Thymus (tissue), 14 donors: ENCODE results near the gene CERCAM. TPM values are rescaled to one million over a fixed set of nuclear protein-coding genes. Genes with fewer than 3 reads are reported as not detected.

Experiments
- DNase-seq, 9 donors: peaks; one replicate each; pipeline ENCODE4 v3.0.0-alpha.2; 2013; ENCODE audit warnings: low spot score in 9 of 9, low read depth in 6 of 9, missing footprints in 1 of 9
- H3K27ac ChIP-seq, 2 donors: one replicate each; pipeline ENCODE4 v1.5.1; 2013; ENCODE audit warnings: control low read depth in 1 of 2, low read depth in 1 of 2, low read length in 1 of 2, mild to moderate bottlenecking in 1 of 2, moderate library complexity in 1 of 2
- H3K27me3 ChIP-seq, 2 donors: one replicate each; pipeline ENCODE4 v1.5.1; 2013; ENCODE audit warnings: low read length in 1 of 2; ENCODE audit not compliant: control insufficient read depth in 2 of 2, insufficient read depth in 1 of 2
- H3K36me3 ChIP-seq, 2 donors: one replicate each; pipeline ENCODE4 v1.5.1; 2013; ENCODE audit warnings: low read length in 1 of 2, mild to moderate bottlenecking in 1 of 2, moderate library complexity in 1 of 2; ENCODE audit not compliant: control insufficient read depth in 2 of 2, insufficient read depth in 2 of 2
- H3K4me1 ChIP-seq, 2 donors: one replicate each; pipeline ENCODE4 v1.5.1; 2013; ENCODE audit warnings: low read length in 2 of 2; ENCODE audit not compliant: control insufficient read depth in 2 of 2, insufficient read depth in 2 of 2
- H3K4me3 ChIP-seq, 2 donors: one replicate each; pipeline ENCODE4 v1.5.1; 2013; ENCODE audit warnings: low read length in 2 of 2, control low read depth in 1 of 2, mild to moderate bottlenecking in 1 of 2
- H3K9me3 ChIP-seq, 2 donors: one replicate each; pipeline ENCODE4 v1.5.1; 2013; ENCODE audit warnings: low read length in 1 of 2, mild to moderate bottlenecking in 1 of 2; ENCODE audit not compliant: control insufficient read depth in 2 of 2, insufficient read depth in 1 of 2
- WGBS: extraction: QIAGEN DNeasy Blood & Tissue Kit; methylation state at CpG from one replicate; pipeline ENCODE4 v1.1.7; 2013; 5-methylcytosine and 5-hydroxymethylcytosine counted together
- long read RNA-seq, 10 donors: transcript quantifications; one replicate each; lab custom pipeline, GENCODE V29; 2026
- polyA plus RNA-seq: library from polyadenylated mRNA; stranded (reverse); fragments of 200-250 nt; gene quantifications from one replicate; pipeline ENCODE4 v1.2.3, GENCODE V29; 2013
- total RNA-seq: library from RNA; stranded (reverse); fragments of 120-200 nt; gene quantifications from one replicate; pipeline ENCODE4 v1.2.4, GENCODE V29; 2013
- donor health status: healthy.

CERCAM gene, protein sequence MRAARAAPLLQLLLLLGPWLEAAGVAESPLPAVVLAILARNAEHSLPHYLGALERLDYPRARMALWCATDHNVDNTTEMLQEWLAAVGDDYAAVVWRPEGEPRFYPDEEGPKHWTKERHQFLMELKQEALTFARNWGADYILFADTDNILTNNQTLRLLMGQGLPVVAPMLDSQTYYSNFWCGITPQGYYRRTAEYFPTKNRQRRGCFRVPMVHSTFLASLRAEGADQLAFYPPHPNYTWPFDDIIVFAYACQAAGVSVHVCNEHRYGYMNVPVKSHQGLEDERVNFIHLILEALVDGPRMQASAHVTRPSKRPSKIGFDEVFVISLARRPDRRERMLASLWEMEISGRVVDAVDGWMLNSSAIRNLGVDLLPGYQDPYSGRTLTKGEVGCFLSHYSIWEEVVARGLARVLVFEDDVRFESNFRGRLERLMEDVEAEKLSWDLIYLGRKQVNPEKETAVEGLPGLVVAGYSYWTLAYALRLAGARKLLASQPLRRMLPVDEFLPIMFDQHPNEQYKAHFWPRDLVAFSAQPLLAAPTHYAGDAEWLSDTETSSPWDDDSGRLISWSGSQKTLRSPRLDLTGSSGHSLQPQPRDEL
- total RNA-seq, result 2.3 TPM
- 3.1 TPM for polyA plus RNA-seq
- long read RNA-seq, donor 1, result 0 reads
- long read RNA-seq, donor 2, result 0 reads
- long read RNA-seq, donor 3, partial matches to known transcripts, result 0 of 2 reads
- long read RNA-seq, donor 3, other reads (novel, unspliced or antisense), result 0 of 2 reads
- long read RNA-seq, donor 4, result 0 reads
- long read RNA-seq, donor 5, partial matches to known transcripts, result 0 of 1 reads
- long read RNA-seq, donor 5, other reads (novel, unspliced or antisense), result 0 of 1 reads
- long read RNA-seq, donor 6, partial matches to known transcripts, result 0 of 4 reads
- long read RNA-seq, donor 6, other reads (novel, unspliced or antisense), result 0 of 4 reads
- long read RNA-seq, donor 7, partial matches to known transcripts, result 0 of 1 reads
- long read RNA-seq, donor 7, other reads (novel, unspliced or antisense), result 0 of 1 reads
- long read RNA-seq, donor 8, result 0 reads
- long read RNA-seq, donor 9, partial matches to known transcripts, result 0 of 1 reads
- long read RNA-seq, donor 9, other reads (novel, unspliced or antisense), result 0 of 1 reads
- long read RNA-seq, donor 10, partial matches to known transcripts, result 0 of 1 reads
- long read RNA-seq, donor 10, other reads (novel, unspliced or antisense), result 0 of 1 reads

DNA sequence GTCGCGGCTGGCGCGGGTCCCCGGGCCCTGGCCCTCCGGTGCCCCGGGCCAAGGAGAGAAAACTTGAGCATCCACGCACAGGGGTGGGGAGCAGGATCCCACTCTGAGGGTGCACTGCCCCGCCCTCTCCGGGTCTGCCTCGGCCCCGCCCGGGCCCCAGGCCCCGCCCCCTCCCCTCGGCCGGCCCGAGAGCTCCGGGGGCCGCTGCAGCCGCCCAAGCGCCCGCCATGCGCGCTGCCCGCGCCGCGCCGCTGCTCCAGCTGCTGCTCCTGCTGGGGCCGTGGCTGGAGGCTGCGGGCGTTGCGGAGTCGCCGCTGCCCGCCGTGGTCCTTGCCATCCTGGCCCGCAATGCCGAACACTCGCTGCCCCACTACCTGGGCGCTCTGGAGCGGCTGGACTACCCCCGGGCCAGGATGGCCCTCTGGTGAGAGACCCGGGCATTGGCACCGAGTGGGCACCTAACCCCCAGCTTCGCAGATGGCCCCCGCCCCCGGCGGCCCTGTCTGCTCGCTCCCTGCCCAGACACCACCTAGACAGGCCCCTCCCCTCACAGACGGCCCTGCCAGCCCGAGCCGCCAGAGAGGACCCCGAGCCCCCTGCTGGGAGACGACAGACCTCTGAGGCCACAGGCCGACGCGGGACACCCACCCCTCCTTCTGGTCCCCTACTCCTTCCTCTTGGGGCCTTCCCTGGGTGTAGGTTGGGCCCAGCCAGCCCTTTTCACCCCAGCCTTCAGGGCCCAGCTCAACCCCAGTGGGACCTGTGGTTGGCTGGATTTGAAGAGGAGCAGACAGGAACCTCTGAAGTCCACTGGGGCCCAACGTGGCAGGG is at the start of gene CERCAM:
Gene CERCAM, plus strand, starts transcription at position 207 of the 831 bp plus-strand sequence. Its CDS starts 21 bp downstream, at position 228.
- peaks cover 7 to 22% of the 10 kb centered on the region in 2 donors for H3K4me1 ChIP-seq
- H3K27me3 ChIP-seq, result peaks cover 29 to 78% of the 10 kb centered on the region in 2 donors
- peak in 3 of 9 donors; percentile 10 to 57 (median 30) for DNase-seq
- no peak within 1 kb of the TSS for H3K27ac ChIP-seq
- H3K9me3 ChIP-seq, result peaks cover 0 to 5% of the 10 kb centered on the region in 2 donors
- under 1% methylated on average over 59 of the region's 59 CpGs for WGBS
- H3K36me3 ChIP-seq, result no peaks in the 10 kb centered on the region
- H3K4me3 ChIP-seq, result peak within 1 kb of the TSS; percentile 22 to 75

GRCh38 chr9:128371630-128372117 is 49.0 kb upstream of the CERCAM start:
- Histone ChIP-seq H3K27ac (peak overlapping the region; percentile 72 to 82), H3K4me3 (peak overlapping the region; percentile 64 to 95), H3K9me3 (peaks cover 0 to 6% of the 10 kb centered on the region in 2 donors), H3K4me1 (peaks cover 10 to 20% of the 10 kb centered on the region in 2 donors), H3K36me3 (peaks cover 12 to 14% of the 10 kb centered on the region in 2 donors), H3K27me3 (no peaks in the 10 kb centered on the region)
- WGBS, result under 1% methylated on average over 10 of the region's 10 CpGs
- DNase-seq, result no peak

DNA sequence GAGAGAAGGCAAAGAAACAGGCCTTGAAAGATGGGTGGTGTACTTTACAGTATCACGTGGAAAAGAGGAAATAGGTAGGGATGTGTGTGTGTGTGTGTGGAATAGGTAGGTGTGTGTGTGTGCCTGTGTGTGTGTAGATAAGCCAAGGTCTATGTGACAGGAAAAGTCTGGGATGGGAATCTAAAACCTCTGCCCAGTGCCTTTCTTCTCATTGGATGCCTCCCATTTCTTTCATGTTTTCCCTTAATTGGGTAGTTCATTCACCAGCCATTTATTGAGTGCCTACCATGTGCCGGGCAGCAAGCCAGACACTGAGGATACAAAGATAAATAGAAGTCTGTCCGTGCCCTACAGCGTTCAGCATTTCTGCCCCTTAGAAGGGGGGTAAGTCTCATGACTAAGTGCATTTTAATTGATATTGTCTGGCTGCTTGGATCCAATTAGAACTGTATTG is 48.4 kb upstream of the CERCAM start:
- no peak for DNase-seq
- 31% methylated on average over 4 of the region's 4 CpGs for WGBS
- H3K27ac ChIP-seq, result no peak overlapping the region
- peaks cover 0 to 6% of the 10 kb centered on the region in 2 donors for H3K9me3 ChIP-seq
- no peaks in the 10 kb centered on the region for H3K27me3 ChIP-seq
- peaks cover 12 to 14% of the 10 kb centered on the region in 2 donors for H3K36me3 ChIP-seq
- peaks cover 10 to 20% of the 10 kb centered on the region in 2 donors for H3K4me1 ChIP-seq
- H3K4me3 ChIP-seq, result peak overlapping the region; percentile 64 to 95

GRCh38 chr9:128372784-128373183 is 47.9 kb upstream of the CERCAM start:
- Histone ChIP-seq H3K27ac (no peak overlapping the region), H3K9me3 (peaks cover 0 to 6% of the 10 kb centered on the region in 2 donors), H3K4me3 (no peak overlapping the region), H3K36me3 (peaks cover 15 to 16% of the 10 kb centered on the region in 2 donors), H3K4me1 (peaks cover 10 to 20% of the 10 kb centered on the region in 2 donors), H3K27me3 (no peaks in the 10 kb centered on the region)
- DNase-seq, result no peak
- WGBS, result 98% methylated on average over 1 of the region's 1 CpG

DNA sequence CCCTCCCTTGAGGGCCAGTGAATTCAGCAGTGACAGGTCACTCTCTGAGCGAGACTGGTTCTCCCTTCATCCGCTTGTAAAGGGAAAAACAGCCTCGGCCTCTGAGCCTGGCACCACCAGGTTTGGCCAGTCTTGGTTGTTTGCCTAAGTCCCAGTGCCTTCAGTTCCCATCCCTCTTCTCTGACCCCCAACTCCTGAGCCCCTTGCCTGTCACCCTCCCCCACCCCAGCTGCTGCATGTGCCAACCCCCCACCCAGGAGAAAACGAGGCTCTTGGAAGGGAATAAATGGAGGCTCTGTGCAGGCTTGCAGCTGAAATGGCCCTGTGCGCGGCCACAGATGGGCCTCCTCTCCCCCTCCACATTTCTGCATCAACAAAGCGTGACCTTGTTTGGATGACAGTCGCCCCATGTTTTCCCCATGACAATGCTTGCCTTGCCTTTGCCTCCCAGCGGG is 46.4 kb upstream of the CERCAM start:
- no peak for DNase-seq
- Histone ChIP-seq H3K4me3 (no peak overlapping the region), H3K4me1 (peaks cover 10 to 20% of the 10 kb centered on the region in 2 donors), H3K36me3 (peaks cover 20 to 27% of the 10 kb centered on the region in 2 donors), H3K27me3 (no peaks in the 10 kb centered on the region), H3K27ac (no peak overlapping the region), H3K9me3 (peaks cover 0 to 6% of the 10 kb centered on the region in 2 donors)
- WGBS, result 98% methylated on average over 9 of the region's 9 CpGs

DNA sequence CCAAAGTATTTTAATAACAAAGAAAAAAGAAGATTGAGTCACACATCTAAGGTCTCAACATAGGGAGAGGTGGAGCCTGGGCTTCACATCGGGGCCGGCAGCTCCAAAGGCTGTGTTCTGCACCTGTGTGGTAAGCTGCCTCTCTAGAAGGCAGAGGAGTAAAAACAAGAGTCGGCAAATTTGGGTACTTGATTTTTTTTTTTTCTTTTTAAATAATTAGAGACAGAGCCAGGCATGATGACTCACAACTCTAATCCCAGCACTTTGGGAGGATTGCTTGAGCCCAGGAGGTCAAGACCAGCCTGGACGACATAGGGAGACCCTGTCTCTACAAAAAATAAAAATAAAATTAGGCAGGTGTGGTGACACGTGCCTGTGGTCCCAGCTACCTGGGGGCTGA is 44.8 kb upstream of the CERCAM start:
- Histone ChIP-seq H3K36me3 (peaks cover 25 to 35% of the 10 kb centered on the region in 2 donors), H3K4me1 (peaks cover 8 to 13% of the 10 kb centered on the region in 2 donors), H3K9me3 (peaks cover 0 to 3% of the 10 kb centered on the region in 2 donors), H3K27me3 (no peaks in the 10 kb centered on the region), H3K27ac (no peak overlapping the region), H3K4me3 (no peak overlapping the region)
- DNase-seq, result no peak
- 96% methylated on average over 5 of the region's 5 CpGs for WGBS

- WGBS, result 97% methylated on average over 6 of the region's 6 CpGs
These were observed 38.4 kb upstream of the CERCAM start for GRCh38 chr9:128382261-128382660.

More at GRCh38 chr9:128382261-128382660, 38.4 kb upstream of the CERCAM start:
- H3K9me3 ChIP-seq, result no peaks in the 10 kb centered on the region
- H3K4me1 ChIP-seq, result no peaks in the 10 kb centered on the region
- no peak overlapping the region for H3K27ac ChIP-seq
- H3K4me3 ChIP-seq, result no peak overlapping the region
- peaks cover 40 to 78% of the 10 kb centered on the region in 2 donors for H3K36me3 ChIP-seq
- no peaks in the 10 kb centered on the region for H3K27me3 ChIP-seq
- DNase-seq, result no peak
